ENCODE measurements around the gene TSEN54.

Gene TSEN54

GRCh38 chr17:75573540-75573957, 57.2 kb downstream of the TSEN54 start:
- DNase-seq: no peak
- Mint-ChIP-seq H3K27ac (no peak overlapping the region), H3K4me3 (no peak overlapping the region), H3K27me3 (no peaks in the 10 kb centered on the region), H3K9me3 (no peaks in the 10 kb centered on the region), H3K36me3 (ENCODE audit: low read depth) (peaks cover 3% of the 10 kb centered on the region), H3K4me1 (ENCODE audit: low read depth) (no peaks in the 10 kb centered on the region)

DNA sequence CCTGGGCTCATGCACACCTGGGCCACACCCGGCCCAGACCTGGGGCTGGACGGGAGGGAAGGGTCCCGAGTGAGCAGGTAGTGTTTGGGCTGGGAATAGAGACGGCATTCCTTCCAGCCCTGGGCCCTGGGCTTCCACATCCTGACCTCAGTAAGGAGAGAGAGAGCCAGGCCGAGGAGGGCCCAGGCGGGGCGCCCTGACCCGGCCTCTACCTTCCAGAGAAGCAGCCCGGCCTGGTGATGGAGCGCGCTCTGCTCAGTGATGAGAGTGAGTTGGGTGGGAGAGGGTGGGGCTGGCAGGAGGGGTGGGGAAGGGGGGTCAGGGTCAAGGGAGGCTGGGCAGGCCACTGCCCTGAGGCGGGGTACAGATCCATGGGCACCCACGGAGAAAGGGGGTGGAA, 57.7 kb downstream of the TSEN54 start:
- Mint-ChIP-seq H3K27ac (no peak overlapping the region), H3K27me3 (no peaks in the 10 kb centered on the region), H3K9me3 (no peaks in the 10 kb centered on the region), H3K4me3 (no peak overlapping the region), H3K4me1 (ENCODE audit: low read depth) (no peaks in the 10 kb centered on the region), H3K36me3 (ENCODE audit: low read depth) (peaks cover 3% of the 10 kb centered on the region)
- DNase-seq: no peak
